Upper lobe of right lung (tissue), 1 donor: ENCODE results near the gene KIAA0930. TPM values are rescaled to one million over a fixed set of nuclear protein-coding genes. Genes with fewer than 3 reads are reported as not detected.

Experiments
- ATAC-seq: fragments of 200-7000 bp; cut with Tn5 transposase; one replicate; pipeline ENCODE4 v1.9.1; 2020; ENCODE audit warnings: mild to moderate bottlenecking, moderate library complexity
- DNase-seq: peaks from one replicate; pipeline ENCODE4 v3.0.0-alpha.2; 2020
- H3K27ac ChIP-seq: fragments of 200-600 bp; one replicate; pipeline ENCODE4 v1.8.0; 2022
- H3K27me3 ChIP-seq: fragments of 200-600 bp; one replicate; pipeline ENCODE4 v1.8.0; 2022; ENCODE audit warnings: mild to moderate bottlenecking
- H3K36me3 ChIP-seq: fragments of 200-600 bp; one replicate; pipeline ENCODE4 v1.8.0; 2022
- H3K4me1 ChIP-seq: fragments of 200-600 bp; one replicate; pipeline ENCODE4 v1.8.0; 2022
- H3K4me3 ChIP-seq: fragments of 200-600 bp; one replicate; pipeline ENCODE4 v1.8.0; 2022; ENCODE audit warnings: mild to moderate bottlenecking
- H3K9me3 ChIP-seq: fragments of 200-600 bp; one replicate; pipeline ENCODE4 v1.8.0; 2022
- intact Hi-C: fragments of 100-400 bp; cut with DNase I; formaldehyde crosslinking; loops from one replicate; pipeline ENCODE4 v1.11.0; 2022
- total RNA-seq: library from RNA; stranded (reverse); fragmentation: NEBNext Ultra II Directional; extraction: Animal tissue kit (Norgen Biotek cat#: 25700); gene quantifications from one replicate; pipeline ENCODE4 v1.2.1, GENCODE V29; 2021
- TF ChIP-seq, protein P1 (sequence below): fragments of 200-600 bp; IDR thresholded peaks from one replicate; pipeline ENCODE4 v1.8.0; 2022; ENCODE audit warnings: antibody characterized with exemption
- donor health status: DM: no; HTN: yes; CAD: no; lungs with severe emphysema.

KIAA0930 gene
- total RNA-seq, 1 donor from 2014 or later: 79.5 TPM

- H3K27me3 ChIP-seq: no peaks in the 10 kb centered on the region
- intact Hi-C loops: no loop called here
- no peak for DNase-seq
- H3K9me3 ChIP-seq: no peaks in the 10 kb centered on the region
- peaks cover 10% of the 10 kb centered on the region for H3K4me1 ChIP-seq
- H3K36me3 ChIP-seq: no peaks in the 10 kb centered on the region
- H3K4me3 ChIP-seq: no peak overlapping the region
- no peak overlapping the region for H3K27ac ChIP-seq
- no peak for ATAC-seq
- TF ChIP-seq, protein P1, sequence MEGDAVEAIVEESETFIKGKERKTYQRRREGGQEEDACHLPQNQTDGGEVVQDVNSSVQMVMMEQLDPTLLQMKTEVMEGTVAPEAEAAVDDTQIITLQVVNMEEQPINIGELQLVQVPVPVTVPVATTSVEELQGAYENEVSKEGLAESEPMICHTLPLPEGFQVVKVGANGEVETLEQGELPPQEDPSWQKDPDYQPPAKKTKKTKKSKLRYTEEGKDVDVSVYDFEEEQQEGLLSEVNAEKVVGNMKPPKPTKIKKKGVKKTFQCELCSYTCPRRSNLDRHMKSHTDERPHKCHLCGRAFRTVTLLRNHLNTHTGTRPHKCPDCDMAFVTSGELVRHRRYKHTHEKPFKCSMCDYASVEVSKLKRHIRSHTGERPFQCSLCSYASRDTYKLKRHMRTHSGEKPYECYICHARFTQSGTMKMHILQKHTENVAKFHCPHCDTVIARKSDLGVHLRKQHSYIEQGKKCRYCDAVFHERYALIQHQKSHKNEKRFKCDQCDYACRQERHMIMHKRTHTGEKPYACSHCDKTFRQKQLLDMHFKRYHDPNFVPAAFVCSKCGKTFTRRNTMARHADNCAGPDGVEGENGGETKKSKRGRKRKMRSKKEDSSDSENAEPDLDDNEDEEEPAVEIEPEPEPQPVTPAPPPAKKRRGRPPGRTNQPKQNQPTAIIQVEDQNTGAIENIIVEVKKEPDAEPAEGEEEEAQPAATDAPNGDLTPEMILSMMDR: no peak
These were observed 8.3 kb upstream of the KIAA0930 start for GRCh38 chr22:45248832-45249561.

DNA sequence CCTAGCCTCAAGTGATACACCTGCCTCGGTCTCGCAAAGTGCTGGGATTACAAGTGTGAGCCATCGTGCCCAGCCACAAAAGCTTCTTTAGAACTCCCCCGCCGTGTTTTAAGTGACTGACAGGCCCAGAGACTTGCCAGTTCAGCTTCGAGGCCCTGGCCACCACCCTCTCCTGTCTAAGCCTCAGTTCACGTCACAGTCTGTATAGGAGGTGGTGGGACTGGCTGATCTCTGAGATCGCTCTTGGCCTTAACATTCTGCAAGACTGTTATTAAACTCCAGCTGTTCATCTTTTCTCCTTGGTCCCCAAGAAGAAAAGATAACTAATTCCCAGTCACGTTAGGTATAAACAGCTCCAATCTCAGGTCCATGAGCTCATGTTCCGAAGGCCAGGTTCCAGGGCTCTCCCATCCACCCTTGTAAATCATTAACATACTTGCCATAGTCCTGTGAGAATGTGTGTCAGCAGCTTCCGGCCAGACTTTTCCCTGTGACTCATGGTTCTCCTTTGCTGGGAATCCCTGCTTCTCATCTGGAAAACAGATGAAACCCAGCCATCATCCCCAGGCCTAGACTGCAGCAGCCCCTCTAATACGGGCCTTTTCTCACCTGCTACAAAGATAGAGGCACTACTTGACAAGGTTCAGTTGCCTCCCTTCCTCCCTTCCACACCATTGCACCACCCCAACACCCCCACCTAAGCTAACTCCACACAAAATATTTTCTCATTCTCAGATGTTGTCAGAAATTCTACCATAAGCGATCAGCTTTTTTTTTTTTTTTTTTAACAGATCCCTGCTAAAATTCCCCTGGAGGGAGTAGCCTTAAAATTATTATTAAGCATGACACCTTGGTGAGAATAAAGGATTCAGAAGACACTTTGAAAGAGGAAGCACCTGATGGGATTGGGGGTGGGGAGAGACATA is 5.6 kb upstream of the KIAA0930 start:
- intact Hi-C loops: no loop called here
- H3K4me3 ChIP-seq: no peak overlapping the region
- H3K36me3 ChIP-seq: no peaks in the 10 kb centered on the region
- peak; percentile 81 for ATAC-seq
- TF ChIP-seq, protein P1: no peak
- H3K27me3 ChIP-seq: no peaks in the 10 kb centered on the region
- H3K27ac ChIP-seq: peak overlapping the region; percentile 66
- H3K9me3 ChIP-seq: no peaks in the 10 kb centered on the region
- no peak for DNase-seq
- H3K4me1 ChIP-seq: peaks cover 11% of the 10 kb centered on the region

- H3K27ac ChIP-seq: no peak overlapping the region
- TF ChIP-seq, protein P1: no peak
- no peaks in the 10 kb centered on the region for H3K9me3 ChIP-seq
- H3K27me3 ChIP-seq: no peaks in the 10 kb centered on the region
- H3K4me3 ChIP-seq: no peak overlapping the region
- ATAC-seq (no peak), DNase-seq (no peak)
- intact Hi-C loops: no loop called here
- no peaks in the 10 kb centered on the region for H3K36me3 ChIP-seq
- peaks cover 16% of the 10 kb centered on the region for H3K4me1 ChIP-seq
These were observed 4.2 kb upstream of the KIAA0930 start for GRCh38 chr22:45244916-45245315.

GRCh38 chr22:45242778-45243191 is 2.1 kb upstream of the KIAA0930 start:
- Histone ChIP-seq H3K4me1 (peaks cover 27% of the 10 kb centered on the region), H3K27me3 (no peaks in the 10 kb centered on the region), H3K36me3 (no peaks in the 10 kb centered on the region), H3K4me3 (no peak overlapping the region), H3K27ac (no peak overlapping the region), H3K9me3 (no peaks in the 10 kb centered on the region)
- DNase-seq: no peak
- intact Hi-C loops: no loop called here
- TF ChIP-seq, protein P1: no peak
- no peak for ATAC-seq

- intact Hi-C loops: no loop called here
- H3K27me3 ChIP-seq: no peaks in the 10 kb centered on the region
- H3K4me1 ChIP-seq: peaks cover 17% of the 10 kb centered on the region
- no peaks in the 10 kb centered on the region for H3K9me3 ChIP-seq
- H3K4me3 ChIP-seq: peak overlapping the region; percentile 68
- H3K36me3 ChIP-seq: no peaks in the 10 kb centered on the region
- peak; percentile 33 for ATAC-seq
- TF ChIP-seq, protein P1: no peak
- peak; percentile 80 for DNase-seq
- no peak overlapping the region for H3K27ac ChIP-seq
These were observed 437 bp downstream of the KIAA0930 start for GRCh38 chr22:45240104-45240809.
